Esophagus muscularis mucosa (tissue), 3 donors: ENCODE data around the gene UST.

Experiments used
- POLR2A ChIP-seq: fragments of 450-650 bp; IDR thresholded peaks from one replicate; pipeline ENCODE4 v1.6.1; 2017; ENCODE audit warnings: antibody characterized with exemption, moderate library complexity, mild to moderate bottlenecking, low read depth
- POLR2AphosphoS5 ChIP-seq, 2 donors: sonication (generic); formaldehyde crosslinking; IDR thresholded peaks; one replicate each; pipeline ENCODE4 v1.6.1; 2017; ENCODE audit warnings: antibody characterized with exemption in 2 of 2
- TF ChIP-seq, protein P1 (sequence below), 3 experiments: fragments of 200-600 bp in 2 of 3; fragments of 450-650 bp in 1 of 3; sonication (generic) in 2 of 3; IDR thresholded peaks; one replicate each; pipeline ENCODE4 v1.5.1; 2017 to 2019; ENCODE audit warnings: antibody characterized with exemption in 3 of 3, mild to moderate bottlenecking in 2 of 3, moderate library complexity in 1 of 3

DNA sequence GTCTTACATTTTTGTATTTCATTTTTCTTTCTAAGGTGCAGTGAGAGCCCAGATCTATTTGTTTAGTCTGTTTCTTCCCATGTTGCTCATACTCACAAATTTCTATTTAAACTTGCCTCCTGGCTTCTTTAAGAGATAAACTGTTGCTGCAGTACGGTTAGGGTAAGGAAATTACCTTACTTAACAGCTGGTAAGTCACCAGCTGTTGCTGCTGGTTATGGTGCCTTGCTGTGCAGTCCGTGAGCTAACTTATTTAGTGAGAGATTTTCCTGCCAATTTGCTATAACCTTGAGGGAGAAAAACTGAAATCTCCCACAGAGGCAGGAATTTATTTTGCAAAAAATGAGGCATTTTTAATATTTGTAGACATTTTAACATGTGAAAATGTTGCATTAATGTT is 261.0 kb downstream of the UST start:
- TF ChIP-seq, protein P1, sequence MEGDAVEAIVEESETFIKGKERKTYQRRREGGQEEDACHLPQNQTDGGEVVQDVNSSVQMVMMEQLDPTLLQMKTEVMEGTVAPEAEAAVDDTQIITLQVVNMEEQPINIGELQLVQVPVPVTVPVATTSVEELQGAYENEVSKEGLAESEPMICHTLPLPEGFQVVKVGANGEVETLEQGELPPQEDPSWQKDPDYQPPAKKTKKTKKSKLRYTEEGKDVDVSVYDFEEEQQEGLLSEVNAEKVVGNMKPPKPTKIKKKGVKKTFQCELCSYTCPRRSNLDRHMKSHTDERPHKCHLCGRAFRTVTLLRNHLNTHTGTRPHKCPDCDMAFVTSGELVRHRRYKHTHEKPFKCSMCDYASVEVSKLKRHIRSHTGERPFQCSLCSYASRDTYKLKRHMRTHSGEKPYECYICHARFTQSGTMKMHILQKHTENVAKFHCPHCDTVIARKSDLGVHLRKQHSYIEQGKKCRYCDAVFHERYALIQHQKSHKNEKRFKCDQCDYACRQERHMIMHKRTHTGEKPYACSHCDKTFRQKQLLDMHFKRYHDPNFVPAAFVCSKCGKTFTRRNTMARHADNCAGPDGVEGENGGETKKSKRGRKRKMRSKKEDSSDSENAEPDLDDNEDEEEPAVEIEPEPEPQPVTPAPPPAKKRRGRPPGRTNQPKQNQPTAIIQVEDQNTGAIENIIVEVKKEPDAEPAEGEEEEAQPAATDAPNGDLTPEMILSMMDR (IDR thresholded peaks at IDR 0.05), result no peak
- TF ChIP-seq POLR2A (no peak), POLR2AphosphoS5 (IDR thresholded peaks at IDR 0.05) (no peak)
